H9 (cell line): ENCODE results near the gene OXCT1. TPM values are rescaled to one million over a fixed set of nuclear protein-coding genes. Genes with fewer than 3 reads are reported as not detected.

Experiments
- DNase-seq: peaks from one replicate; pipeline ENCODE4 v3.0.0-alpha.2; 2017
- H2AFZ ChIP-seq: one replicate; pipeline ENCODE4 v1.6.1; 2013; ENCODE audit warnings: mild to moderate bottlenecking, low read length, control low read depth, moderate library complexity
- H2AK5ac ChIP-seq: 2 replicates; pipeline ENCODE4 v1.6.1; 2013; ENCODE audit warnings: low read length, control low read depth, mixed read lengths; ENCODE audit not compliant: insufficient read length
- H2BK120ac ChIP-seq: one replicate; pipeline ENCODE4 v1.6.1; 2013; ENCODE audit warnings: low read depth, mild to moderate bottlenecking, low read length, control low read depth, inconsistent platforms; ENCODE audit not compliant: poor library complexity, severe bottlenecking
- H2BK12ac ChIP-seq: 2 replicates; pipeline ENCODE4 v1.6.1; 2013; ENCODE audit warnings: low read length, control low read depth, mixed read lengths, low read depth; ENCODE audit not compliant: insufficient read length
- H2BK15ac ChIP-seq: 2 replicates; pipeline ENCODE4 v1.6.1; 2013; ENCODE audit warnings: low read depth, low read length, control low read depth
- H2BK20ac ChIP-seq: one replicate; pipeline ENCODE4 v1.6.1; 2013; ENCODE audit warnings: low read depth, mild to moderate bottlenecking, low read length, control low read depth, inconsistent platforms; ENCODE audit not compliant: poor library complexity, severe bottlenecking
- H2BK5ac ChIP-seq: 2 replicates; pipeline ENCODE4 v1.6.1; 2013; ENCODE audit warnings: low read length, control low read depth, mixed read lengths; ENCODE audit not compliant: insufficient read length
- H3K14ac ChIP-seq: 2 replicates; pipeline ENCODE4 v1.6.1; 2013; ENCODE audit warnings: low read length, control low read depth; ENCODE audit not compliant: insufficient read depth
- H3K18ac ChIP-seq: 2 replicates; pipeline ENCODE4 v1.6.1; 2013; ENCODE audit warnings: low read depth, mild to moderate bottlenecking, mixed read lengths, low read length, control low read depth; ENCODE audit not compliant: insufficient read length
- H3K23ac ChIP-seq: 2 replicates; pipeline ENCODE4 v1.6.1; 2013; ENCODE audit warnings: low read length, control low read depth, mixed read lengths, low read depth; ENCODE audit not compliant: insufficient read length
- H3K23me2 ChIP-seq: 2 replicates; pipeline ENCODE4 v1.6.1; 2013; ENCODE audit warnings: low read depth, mild to moderate bottlenecking, mixed read lengths, low read length, control low read depth; ENCODE audit not compliant: insufficient read length, poor library complexity, severe bottlenecking
- H3K27ac ChIP-seq: 2 replicates; pipeline ENCODE4 v1.5.1; 2013; ENCODE audit warnings: low read length, control low read depth, mixed read lengths, low read depth; ENCODE audit not compliant: insufficient read length
- H3K27me3 ChIP-seq: 2 replicates; pipeline ENCODE4 v1.6.1; 2013; ENCODE audit warnings: low read length, control low read depth, inconsistent platforms; ENCODE audit not compliant: insufficient read depth
- H3K4ac ChIP-seq: 2 replicates; pipeline ENCODE4 v1.6.1; 2013; ENCODE audit warnings: low read depth, mild to moderate bottlenecking, control low read depth, inconsistent platforms, low read length, moderate library complexity
- H3K4me1 ChIP-seq: 2 replicates; pipeline ENCODE4 v1.6.1; 2013; ENCODE audit warnings: low read length, control low read depth, inconsistent platforms; ENCODE audit not compliant: insufficient read depth
- H3K4me2 ChIP-seq: 2 replicates; pipeline ENCODE4 v1.6.1; 2013; ENCODE audit warnings: low read length, control low read depth, mixed read lengths; ENCODE audit not compliant: insufficient read length, insufficient read depth
- H3K56ac ChIP-seq: 2 replicates; pipeline ENCODE4 v1.6.1; 2013; ENCODE audit warnings: low read depth, mild to moderate bottlenecking, mixed read lengths, low read length, control low read depth; ENCODE audit not compliant: insufficient read length
- H3K79me1 ChIP-seq: 2 replicates; pipeline ENCODE4 v1.6.1; 2013; ENCODE audit warnings: low read depth, mild to moderate bottlenecking, moderate library complexity, low read length, control low read depth, inconsistent platforms; ENCODE audit not compliant: insufficient read depth, poor library complexity, severe bottlenecking
- H3K79me2 ChIP-seq: 2 replicates; pipeline ENCODE4 v1.6.1; 2013; ENCODE audit warnings: low read length, control low read depth, inconsistent platforms; ENCODE audit not compliant: insufficient read depth
- H3K9ac ChIP-seq: 2 replicates; pipeline ENCODE4 v1.6.1; 2013; ENCODE audit warnings: low read length, control low read depth, mixed read lengths; ENCODE audit not compliant: insufficient read length; ENCODE audit errors: extremely low read depth
- H3K9me3 ChIP-seq: one replicate; pipeline ENCODE4 v1.6.1; 2013; ENCODE audit warnings: low read depth, low read length, inconsistent platforms; ENCODE audit not compliant: control insufficient read depth
- H3T11ph ChIP-seq: one replicate; pipeline ENCODE4 v1.6.1; 2013; ENCODE audit warnings: mild to moderate bottlenecking, low read length, control low read depth, inconsistent platforms
- H4K20me1 ChIP-seq: one replicate; pipeline ENCODE4 v1.6.1; 2013; ENCODE audit not compliant: control insufficient read depth, insufficient read length, insufficient read depth
- H4K5ac ChIP-seq: 2 replicates; pipeline ENCODE4 v1.6.1; 2013; ENCODE audit warnings: low read depth, mild to moderate bottlenecking, mixed read lengths, low read length, control low read depth; ENCODE audit not compliant: insufficient read length
- H4K8ac ChIP-seq: replicated peaks from 2 replicates; pipeline ENCODE4 v1.6.1; 2013; ENCODE audit warnings: low read length, control low read depth, mixed read lengths, low read depth; ENCODE audit not compliant: insufficient read length
- H4K91ac ChIP-seq: 2 replicates; pipeline ENCODE4 v1.6.1; 2013; ENCODE audit warnings: low read depth, mild to moderate bottlenecking, moderate library complexity, mixed read lengths, low read length, control low read depth; ENCODE audit not compliant: insufficient read length
- H3K27ac Mint-ChIP-seq, 3 experiments: 2 replicates in 2 of 3; 3 replicates in 1 of 3; pipeline ENCODE4 v1.8.0; 2020 to 2021; ENCODE audit warnings: mixed read lengths in 3 of 3, mild to moderate bottlenecking in 1 of 3, moderate library complexity in 1 of 3
- H3K27me3 Mint-ChIP-seq: 2 replicates; pipeline ENCODE4 v1.8.0; 2021; ENCODE audit warnings: low read depth, mild to moderate bottlenecking, moderate library complexity, mixed read lengths
- H3K36me3 Mint-ChIP-seq, 3 experiments: 2 replicates in 2 of 3; 3 replicates in 1 of 3; pipeline ENCODE4 v1.8.0; 2020 to 2021; ENCODE audit warnings: low read depth in 3 of 3, mixed read lengths in 3 of 3; ENCODE audit not compliant: insufficient read depth in 1 of 3
- H3K4me1 Mint-ChIP-seq, 2 experiments: 2 replicates each; pipeline ENCODE4 v1.8.0; 2020; ENCODE audit warnings: mixed read lengths in 2 of 2
- H3K4me3 Mint-ChIP-seq, 2 experiments: 2 replicates in 1 of 2; 3 replicates in 1 of 2; pipeline ENCODE4 v1.8.0; 2020 to 2021; ENCODE audit warnings: mild to moderate bottlenecking in 2 of 2, mixed read lengths in 2 of 2, moderate library complexity in 1 of 2
- H3K9me3 Mint-ChIP-seq, 2 experiments: 2 replicates in 1 of 2; 3 replicates in 1 of 2; pipeline ENCODE4 v1.8.0; 2020; ENCODE audit warnings: mild to moderate bottlenecking in 2 of 2, mixed read lengths in 2 of 2, moderate library complexity in 1 of 2
- CTCF ChIP-seq: fragments of 200-600 bp; sonication (generic); conservative IDR thresholded peaks from 3 replicates; pipeline ENCODE4 v1.8.0; 2021; ENCODE audit warnings: antibody characterized with exemption, mild to moderate bottlenecking
- total RNA-seq: library from RNA; stranded (reverse); gene quantifications from 2 replicates; pipeline ENCODE4 v1.2.1, GENCODE V29; 2021

The OXCT1 gene
- total RNA-seq, 1 experiment from 2014 or later: 25.6 TPM

- no peak overlapping the region for H4K5ac ChIP-seq
- H3K79me1 ChIP-seq: no peaks in the 10 kb centered on the region
- H3K4me1 ChIP-seq: no peaks in the 10 kb centered on the region
- no peak overlapping the region for H3K27ac Mint-ChIP-seq
- no peak overlapping the region for H4K91ac ChIP-seq
- H3T11ph ChIP-seq: no peak overlapping the region
- no peak overlapping the region for H2AK5ac ChIP-seq
- peaks cover 0 to 1% of the 10 kb centered on the region in 2 experiments; a peak in 1 of 5 replicates for H3K9me3 Mint-ChIP-seq
- no peak overlapping the region for H3K27ac ChIP-seq
- no peak overlapping the region for H3K23ac ChIP-seq
- no peak for DNase-seq
- no peaks in the 10 kb centered on the region for H3K4me1 Mint-ChIP-seq
- no peak overlapping the region for H2AFZ ChIP-seq
- H2BK120ac ChIP-seq: no peak overlapping the region
- no peak overlapping the region for H3K14ac ChIP-seq
- no peak overlapping the region for H2BK12ac ChIP-seq
- no peak overlapping the region for H2BK15ac ChIP-seq
- no peak overlapping the region for H3K4me3 Mint-ChIP-seq
- no peak overlapping the region for H3K9ac ChIP-seq
- H4K8ac ChIP-seq: no peak overlapping the region
- H3K23me2 ChIP-seq: no peaks in the 10 kb centered on the region
- H3K9me3 ChIP-seq: no peaks in the 10 kb centered on the region
- no peaks in the 10 kb centered on the region for H3K27me3 Mint-ChIP-seq
- H3K27me3 ChIP-seq: no peaks in the 10 kb centered on the region
- TF ChIP-seq CTCF: no peak
- H4K20me1 ChIP-seq: no peaks in the 10 kb centered on the region
- no peak overlapping the region for H3K4me2 ChIP-seq
- H2BK20ac ChIP-seq: no peak overlapping the region
- H3K79me2 ChIP-seq: no peaks in the 10 kb centered on the region
- no peak overlapping the region for H2BK5ac ChIP-seq
- no peak overlapping the region for H3K18ac ChIP-seq
- H3K4ac ChIP-seq: no peak overlapping the region
- no peak overlapping the region for H3K56ac ChIP-seq
- peaks cover 3 to 15% (median 4%) of the 10 kb centered on the region in 3 experiments; a peak in 5 of 7 replicates for H3K36me3 Mint-ChIP-seq
Measured at GRCh38 chr5:41842777-41843176, 27.4 kb downstream of the OXCT1 start.
